Measurements from ENCODE around the gene PAPPA2.

The PAPPA2 gene

DNA sequence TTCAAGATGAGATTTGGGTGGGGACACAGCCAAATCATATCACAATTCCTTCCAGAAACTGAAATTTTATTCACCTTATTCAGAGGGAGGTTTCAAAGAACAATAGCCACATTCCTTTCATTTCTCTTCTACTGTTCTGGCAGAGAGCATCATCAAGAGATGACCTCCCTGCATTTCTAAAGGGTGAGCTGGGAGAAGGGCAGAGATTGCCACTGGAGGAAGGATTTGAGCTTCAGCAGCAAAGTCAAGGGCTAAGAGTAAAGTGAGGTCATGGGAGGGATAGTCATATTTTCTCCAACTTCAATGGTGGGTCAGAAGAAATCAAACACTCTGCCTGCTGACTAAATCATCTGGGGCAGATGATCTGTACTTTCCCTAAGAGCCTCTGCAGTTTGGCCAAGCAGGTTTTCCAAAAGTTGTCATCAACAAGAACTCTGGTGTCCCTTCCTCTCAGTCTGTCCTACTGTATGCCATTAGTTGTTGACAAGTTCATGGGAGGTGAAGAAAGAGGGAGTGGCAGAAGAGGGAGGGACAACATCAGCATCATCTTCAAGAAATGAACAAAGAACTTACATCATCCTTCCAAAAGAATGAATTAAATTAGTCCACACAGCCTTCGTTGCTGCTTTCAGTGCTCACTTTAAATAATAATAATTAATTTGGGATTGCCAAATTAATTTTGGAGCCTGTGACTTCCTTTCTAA is 403.2 kb downstream of the PAPPA2 start:
- DNase-seq = no peak

DNA sequence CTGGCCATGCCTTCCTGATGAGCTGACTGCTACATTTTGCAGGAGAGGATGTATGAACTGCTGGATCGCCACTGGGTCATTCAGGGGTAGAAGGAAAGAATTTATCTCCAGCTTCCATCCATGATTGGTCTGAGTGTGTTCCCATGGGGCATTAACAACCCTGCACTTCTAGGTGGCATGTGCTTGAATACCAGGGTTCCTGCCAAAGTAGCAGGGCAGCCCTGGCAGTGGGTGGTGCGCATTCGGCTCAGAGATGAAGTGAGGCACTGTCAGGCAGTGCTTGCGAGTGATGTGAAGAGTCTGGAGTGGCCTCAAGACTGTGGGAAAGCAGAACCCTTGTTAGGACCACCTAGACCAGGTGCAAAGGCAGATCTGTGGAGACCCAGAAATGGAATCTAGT is 406.6 kb downstream of the PAPPA2 start:
- no peak for DNase-seq

DNA sequence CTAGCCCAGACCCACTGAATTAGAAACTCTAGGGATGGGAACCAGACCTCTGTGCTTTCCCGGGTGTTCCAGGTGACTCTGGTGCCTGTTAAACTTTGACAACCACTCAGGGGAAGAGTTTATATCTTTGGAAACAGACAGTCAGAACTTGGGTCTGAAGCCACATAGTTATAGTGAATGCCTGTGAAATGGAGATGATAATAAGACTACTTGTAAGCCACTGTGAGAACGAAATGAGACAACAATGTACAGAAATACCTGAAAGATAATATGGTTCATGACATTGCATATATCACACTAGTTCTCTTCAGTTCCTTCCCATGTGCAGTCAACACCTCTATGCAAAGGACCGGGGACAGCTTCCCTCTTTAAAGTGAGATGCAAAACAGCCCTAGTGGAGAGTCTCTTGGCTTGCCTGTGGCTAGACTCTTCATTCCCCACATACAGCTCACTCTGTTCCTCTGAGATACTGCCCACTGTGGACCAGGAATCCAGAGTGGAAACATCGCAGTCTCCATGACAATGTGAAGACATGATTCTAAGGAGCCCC is 414.1 kb downstream of the PAPPA2 start:
- DNase-seq = peak; percentile 82 to 94

DNA sequence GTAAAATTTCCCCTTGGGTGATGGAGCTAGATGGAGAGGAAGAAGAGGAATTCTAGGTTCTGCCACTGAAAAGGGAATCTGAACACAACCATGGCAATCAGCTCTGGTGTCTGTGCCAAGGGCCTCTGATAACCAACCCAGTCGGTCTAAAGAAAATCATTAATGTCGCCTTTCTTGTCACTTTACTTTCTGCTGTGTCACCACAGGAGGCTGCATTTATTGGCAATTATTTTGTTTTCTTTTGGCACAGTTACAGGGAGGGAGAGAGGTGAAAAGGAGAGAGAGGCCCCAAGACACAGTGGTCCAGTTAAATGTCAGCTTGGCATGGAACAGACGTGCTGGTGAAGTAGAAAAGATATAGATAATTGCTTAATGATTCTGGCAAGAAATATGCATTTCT is 414.6 kb downstream of the PAPPA2 start:
- no peak for DNase-seq

DNA sequence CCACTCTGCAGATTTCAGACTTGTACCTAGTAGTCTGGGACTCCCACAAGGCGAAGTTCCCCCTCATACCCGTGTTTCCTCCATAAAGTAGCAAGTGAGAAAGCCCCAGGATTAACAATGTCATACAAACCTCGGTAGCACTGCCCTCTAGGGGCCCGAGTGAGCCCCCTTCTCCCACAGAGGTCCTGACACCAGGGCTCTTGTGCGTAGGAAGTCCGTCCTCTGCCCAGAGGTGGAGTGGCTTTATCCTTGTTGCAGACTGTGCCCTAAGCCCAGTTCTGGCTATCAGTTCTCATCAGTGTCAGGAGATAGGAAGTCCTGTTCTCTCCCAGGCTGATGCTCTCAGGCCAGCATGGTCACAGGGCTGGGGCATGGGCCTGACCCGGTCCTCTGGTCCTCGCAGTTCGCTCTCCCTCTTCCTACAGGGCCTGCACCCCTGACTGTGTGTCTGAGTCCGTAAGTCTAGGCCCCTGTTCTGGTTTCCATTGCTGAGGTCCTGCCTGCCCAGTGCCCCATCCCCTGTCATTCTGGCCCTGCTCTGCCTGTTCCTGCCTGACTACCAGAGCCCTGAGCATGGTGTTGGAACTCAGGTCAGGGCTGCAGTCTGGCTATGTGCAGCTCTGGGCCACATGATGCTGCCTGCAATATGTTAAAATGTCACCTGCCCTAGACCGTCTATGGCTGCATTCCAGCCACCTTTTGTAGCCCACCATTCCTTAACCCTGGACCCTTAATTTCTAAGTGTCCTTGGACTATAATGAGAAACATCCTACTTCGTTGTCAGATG is 416.0 kb downstream of the PAPPA2 start:
- DNase-seq = peak; percentile 11 to 48

DNA sequence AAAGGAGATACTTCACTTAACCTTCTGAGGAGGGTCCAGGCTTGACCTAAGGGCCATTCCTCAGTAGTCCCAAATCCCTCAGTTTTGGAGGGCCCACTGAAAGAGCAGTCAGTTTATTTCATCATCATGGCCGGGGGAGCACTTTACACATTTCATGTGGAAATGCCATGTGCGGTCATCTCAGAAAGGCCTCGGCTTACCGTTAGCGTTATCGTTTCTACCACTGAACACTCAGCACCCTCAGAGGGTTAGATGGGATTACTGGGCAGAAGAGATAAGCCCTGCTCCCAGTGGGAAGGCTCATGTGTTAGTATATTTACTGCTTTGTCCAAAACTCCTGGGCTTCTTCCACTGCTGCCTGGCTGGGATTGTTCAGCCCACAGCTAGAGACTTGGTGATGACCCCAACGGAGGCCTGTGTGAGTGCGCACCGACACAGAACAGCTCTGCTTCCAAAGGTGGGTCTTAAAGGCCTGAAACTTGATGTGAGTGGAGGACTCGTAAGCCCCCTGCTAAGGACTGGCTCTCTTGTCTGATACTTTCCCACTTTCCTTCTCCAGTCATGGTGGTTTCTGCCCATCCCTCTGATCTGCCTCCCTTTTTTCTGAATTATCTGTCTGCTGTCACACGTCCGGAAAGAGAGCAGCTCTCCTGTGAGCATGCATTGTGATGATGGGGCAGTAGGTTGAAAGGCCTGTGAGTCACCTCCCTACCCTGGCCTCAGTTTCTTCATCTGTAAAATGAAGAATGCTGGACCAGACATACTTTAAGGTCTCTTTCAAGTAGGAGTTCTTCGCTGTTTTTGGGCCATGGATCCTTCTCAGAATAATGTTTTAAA is 417.0 kb downstream of the PAPPA2 start:
- DNase-seq = no peak

DNA sequence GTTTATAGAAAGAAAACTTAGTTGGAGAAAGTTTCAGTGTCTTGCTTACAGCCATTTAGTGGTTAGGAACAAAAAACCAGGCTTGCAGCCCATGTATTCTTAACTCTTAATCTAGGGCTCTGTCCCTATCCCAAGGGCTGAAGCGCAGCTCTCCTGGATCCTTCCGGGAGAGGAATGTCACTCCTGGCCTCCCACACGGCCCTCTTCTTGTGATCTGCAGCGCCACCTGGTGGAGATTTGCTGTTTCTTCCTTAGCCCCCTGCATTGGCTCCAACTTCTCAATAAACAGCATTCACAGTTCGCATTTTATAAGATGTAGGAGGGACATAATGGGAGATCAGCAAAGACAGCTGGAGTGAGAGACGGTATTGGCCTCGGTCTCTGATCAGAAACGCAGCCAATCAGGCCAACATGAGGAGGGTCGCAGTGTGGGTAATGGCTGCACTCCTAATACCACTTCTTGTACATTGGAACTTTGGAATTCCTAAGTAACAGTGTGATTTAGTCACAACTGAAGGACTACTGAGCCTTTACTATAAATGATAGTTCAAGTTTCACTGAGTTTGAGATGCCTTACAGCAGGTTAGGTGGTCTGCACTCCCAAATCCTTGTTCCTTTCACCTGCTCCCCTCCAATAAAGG is 418.1 kb downstream of the PAPPA2 start:
- DNase-seq = peak; percentile 84 to 98

DNA sequence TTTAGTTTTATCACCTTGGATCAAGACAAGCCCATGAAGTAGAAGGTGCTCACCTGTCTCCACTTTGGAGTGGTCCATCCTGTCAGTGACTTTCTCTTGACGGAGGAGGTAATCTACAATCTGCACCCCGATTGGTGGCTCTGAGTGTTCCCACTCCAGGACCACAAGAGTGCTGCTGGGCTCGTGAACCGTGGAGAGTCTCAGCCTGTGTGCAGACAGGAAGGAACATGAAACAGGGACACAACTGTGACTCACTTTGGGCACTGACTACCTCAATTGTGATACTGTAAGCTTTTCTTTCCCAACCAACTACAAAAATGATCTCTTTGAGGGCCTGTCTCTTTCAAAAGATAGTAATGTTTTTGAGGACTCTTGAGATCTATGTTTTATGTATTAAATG is 421.3 kb downstream of the PAPPA2 start:
- DNase-seq = no peak

DNA sequence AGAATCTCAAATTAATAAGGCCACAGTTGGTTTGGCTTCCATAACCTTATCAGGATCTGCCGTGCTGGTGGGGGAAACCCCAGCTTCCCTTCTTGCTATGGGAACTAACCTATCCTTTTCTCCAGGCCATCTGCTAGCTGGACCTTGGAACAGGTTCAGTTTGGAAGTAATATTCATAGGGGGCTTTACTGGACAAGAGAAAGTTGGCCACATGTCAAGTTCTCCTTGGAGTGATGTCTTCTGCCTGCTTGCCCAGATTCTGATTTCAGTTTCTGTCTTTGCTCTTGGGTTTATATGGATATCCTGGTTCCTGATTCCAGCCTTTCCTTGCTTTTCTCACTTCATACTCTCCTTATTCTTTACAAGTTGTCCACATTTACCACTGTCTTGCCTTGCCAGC is 421.9 kb downstream of the PAPPA2 start:
- DNase-seq = no peak

DNA sequence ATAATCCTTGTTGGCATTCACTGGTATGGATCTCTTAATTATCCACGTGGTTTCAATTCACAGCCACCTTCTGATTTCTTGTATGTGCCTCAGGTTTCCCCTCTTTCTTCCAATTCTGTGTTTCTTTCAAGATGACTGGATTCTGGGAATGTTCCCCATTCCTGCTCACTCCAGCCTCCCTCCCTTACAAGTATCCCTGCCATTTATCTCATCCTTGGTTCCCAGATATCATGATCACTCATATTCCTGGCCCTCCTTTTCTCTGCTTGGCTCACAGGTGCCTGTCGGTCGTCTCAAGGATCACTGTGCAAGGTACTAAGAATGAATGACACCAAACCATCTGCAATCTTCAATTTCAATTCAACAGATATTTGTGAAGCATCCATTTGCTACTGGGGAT is 422.4 kb downstream of the PAPPA2 start:
- DNase-seq = no peak

DNA sequence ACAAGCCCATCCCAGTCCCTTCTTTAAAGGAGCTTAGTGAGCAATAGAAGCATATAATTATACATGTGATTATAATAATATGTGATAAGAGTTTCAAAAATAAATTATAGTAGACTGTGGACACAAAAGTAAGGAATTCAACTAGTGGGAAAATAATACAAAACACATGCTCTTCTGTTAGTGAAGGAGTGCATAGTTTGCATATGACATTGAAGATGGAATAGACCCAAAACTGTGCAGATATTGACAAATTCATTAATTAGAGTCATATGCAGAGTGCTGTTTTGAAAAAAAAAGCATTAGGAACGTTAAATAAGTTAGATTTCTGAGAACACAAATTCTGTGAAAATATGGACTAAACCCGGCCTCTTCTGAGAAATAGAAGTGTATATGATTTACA is 422.8 kb downstream of the PAPPA2 start:
- no peak for DNase-seq

DNA sequence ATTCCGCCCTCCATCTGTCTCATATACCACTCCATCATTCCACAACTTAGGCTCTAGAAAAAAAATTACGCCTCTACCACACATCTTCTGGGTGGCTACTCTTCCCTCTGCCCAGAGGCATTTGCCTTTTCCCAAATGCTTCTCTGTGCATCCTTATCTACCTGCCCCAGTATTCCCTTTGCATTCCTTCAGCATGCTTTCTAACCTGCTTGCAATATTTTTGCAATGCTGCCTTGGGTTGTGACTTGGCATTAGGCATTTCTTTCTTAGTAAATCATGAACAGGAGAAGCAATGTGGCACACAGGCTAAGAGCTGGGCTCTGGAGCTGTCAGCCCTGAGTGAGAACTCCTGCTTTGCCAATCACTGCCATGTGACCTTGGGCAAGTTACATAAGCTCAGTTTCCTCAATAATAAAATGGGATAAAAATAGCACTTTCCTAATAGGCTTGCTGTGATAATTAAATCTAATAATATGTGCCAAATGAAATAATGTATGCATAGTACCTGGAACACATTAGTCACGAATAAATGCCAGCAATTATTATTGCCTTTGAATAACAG is 425.6 kb downstream of the PAPPA2 start:
- no peak for DNase-seq

DNA sequence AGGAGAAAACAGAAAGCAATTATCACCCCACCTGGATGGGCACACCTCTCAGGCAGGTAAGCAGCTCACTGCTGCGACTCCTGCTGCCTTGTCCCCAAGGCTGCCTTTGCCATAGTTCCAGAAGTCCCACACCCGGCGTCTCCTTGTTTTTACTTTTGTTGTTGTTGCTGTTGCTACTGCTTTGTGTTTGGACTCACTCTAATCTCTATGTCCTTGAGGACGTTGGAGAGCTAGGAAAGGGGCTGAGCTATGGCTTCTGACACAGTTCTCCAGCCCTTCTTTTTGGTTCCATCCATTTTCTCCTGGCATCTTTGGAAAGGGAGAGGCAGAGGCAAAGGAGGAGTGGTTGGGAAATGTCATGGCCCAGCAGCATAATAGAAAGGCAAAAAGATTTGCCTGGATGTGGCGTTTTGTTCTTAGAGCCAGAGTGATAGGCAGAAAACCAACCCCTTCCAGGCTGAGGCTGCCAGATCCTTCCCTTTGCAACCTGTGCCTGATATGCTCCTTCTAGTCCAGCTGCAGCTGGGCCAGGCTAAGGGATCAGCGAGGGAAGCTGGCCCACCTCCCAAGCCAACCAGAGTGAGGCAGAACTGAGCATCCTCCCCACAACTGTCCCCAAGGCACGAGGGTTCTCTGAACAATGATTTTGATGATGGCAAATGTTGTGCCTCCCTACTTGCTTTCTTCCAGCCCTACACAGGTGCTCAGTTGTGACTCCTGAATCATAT is 430.8 kb downstream of the PAPPA2 start:
- no peak for DNase-seq

DNA sequence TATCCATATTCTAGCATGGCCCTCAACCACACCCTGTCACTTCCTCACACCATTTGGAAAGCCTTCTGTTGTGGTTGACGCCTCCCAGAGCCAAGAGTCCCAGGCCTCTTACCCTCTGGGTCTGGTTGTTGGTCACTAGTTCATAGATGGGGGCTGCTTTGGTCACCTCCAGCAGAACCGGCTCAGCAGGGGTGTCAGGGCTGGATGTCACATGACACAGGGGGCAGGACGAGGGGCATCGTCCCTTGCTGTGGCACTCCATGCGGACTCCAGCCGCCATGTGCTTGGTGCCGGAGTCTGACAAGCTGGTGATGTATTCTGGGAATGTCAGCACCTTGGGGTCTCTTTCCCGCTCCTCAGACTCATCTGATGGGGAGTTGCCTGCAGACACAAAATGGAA is 431.5 kb downstream of the PAPPA2 start:
- no peak for DNase-seq
